ENCODE data around the gene LLGL1. TPM values are rescaled to one million over a fixed set of nuclear protein-coding genes. Genes with fewer than 3 reads are reported as not detected.

Gene LLGL1
- total RNA-seq, 1 donor from 2014 or later = 84.6 TPM

DNA sequence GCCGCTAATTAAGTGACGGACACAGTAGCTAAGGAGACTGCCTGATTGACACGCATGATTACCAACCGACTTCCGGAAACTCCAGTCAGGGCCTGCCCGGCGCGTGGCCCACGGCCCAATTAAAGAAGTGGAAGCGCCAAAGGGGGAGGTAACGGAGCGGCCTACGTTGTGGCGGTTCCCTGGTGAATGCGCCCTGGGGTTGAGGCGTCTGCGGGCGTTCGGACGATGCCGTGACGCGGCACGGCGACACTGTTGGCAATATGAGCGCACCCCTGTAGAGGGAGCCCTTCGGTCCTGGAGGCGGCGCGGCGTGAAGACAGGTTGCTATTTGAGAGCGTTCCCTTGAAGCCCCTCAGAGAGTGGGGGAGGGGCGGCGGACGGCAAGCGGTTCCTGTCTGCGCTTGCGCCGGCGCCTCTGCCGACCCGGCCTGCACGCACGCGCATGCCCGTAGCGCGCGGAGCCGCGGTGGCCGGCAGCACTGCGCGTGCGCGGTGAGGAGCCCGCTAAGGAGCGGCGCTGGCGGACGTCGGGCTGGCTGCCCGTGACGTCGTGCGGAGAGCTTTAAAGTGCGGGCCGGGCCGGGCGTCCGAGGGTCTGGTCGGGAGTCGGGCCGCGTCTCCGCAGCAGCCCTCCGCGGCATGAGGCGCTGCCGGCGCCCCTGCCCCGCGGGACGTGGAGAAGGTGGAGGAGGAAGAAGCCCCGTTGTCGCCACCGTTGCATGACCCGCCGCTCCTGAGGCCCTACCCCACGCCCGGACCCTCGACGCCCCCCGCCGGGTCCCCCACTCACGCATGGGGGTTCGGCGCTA, 41.9 kb upstream of the LLGL1 start, which contains the start of gene ALKBH5:
Gene ALKBH5 (plus strand): TSS at position 495 of the 809 bp plus-strand sequence. CDS start 416 bp downstream, outside the sequence.
- Mint-ChIP-seq H3K4me3 (ENCODE audit: unreplicated experiment) (peak within 1 kb of the TSS; percentile 91), H3K27me3 (ENCODE audit: unreplicated experiment) (peaks cover 4% of the 10 kb centered on the region), H3K4me1 (ENCODE audit: low read depth, unreplicated experiment) (peaks cover 17% of the 10 kb centered on the region), H3K36me3 (ENCODE audit: unreplicated experiment) (no peaks in the 10 kb centered on the region), H3K27ac (ENCODE audit: unreplicated experiment) (peak within 1 kb of the TSS; percentile 97), H3K9me3 (ENCODE audit: unreplicated experiment) (peaks cover 7% of the 10 kb centered on the region)
- TF ChIP-seq, protein P1, sequence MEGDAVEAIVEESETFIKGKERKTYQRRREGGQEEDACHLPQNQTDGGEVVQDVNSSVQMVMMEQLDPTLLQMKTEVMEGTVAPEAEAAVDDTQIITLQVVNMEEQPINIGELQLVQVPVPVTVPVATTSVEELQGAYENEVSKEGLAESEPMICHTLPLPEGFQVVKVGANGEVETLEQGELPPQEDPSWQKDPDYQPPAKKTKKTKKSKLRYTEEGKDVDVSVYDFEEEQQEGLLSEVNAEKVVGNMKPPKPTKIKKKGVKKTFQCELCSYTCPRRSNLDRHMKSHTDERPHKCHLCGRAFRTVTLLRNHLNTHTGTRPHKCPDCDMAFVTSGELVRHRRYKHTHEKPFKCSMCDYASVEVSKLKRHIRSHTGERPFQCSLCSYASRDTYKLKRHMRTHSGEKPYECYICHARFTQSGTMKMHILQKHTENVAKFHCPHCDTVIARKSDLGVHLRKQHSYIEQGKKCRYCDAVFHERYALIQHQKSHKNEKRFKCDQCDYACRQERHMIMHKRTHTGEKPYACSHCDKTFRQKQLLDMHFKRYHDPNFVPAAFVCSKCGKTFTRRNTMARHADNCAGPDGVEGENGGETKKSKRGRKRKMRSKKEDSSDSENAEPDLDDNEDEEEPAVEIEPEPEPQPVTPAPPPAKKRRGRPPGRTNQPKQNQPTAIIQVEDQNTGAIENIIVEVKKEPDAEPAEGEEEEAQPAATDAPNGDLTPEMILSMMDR (IDR thresholded peaks at IDR 0.05; ENCODE audit: partially characterized antibody, unreplicated experiment) = peak; percentile 45
- DNase-seq = peak; percentile 94

GRCh38 chr17:18184143-18185031, 41.0 kb upstream of the LLGL1 start:
- peak overlapping the region; percentile 87 for H3K4me3 Mint-ChIP-seq (ENCODE audit: unreplicated experiment)
- peak overlapping the region; percentile 22 for H3K27ac Mint-ChIP-seq (ENCODE audit: unreplicated experiment)
- no peaks in the 10 kb centered on the region for H3K36me3 Mint-ChIP-seq (ENCODE audit: unreplicated experiment)
- DNase-seq = peak; percentile 46
- peaks cover 18% of the 10 kb centered on the region for H3K4me1 Mint-ChIP-seq (ENCODE audit: low read depth, unreplicated experiment)
- peaks cover 4% of the 10 kb centered on the region for H3K27me3 Mint-ChIP-seq (ENCODE audit: unreplicated experiment)
- peaks cover 7% of the 10 kb centered on the region for H3K9me3 Mint-ChIP-seq (ENCODE audit: unreplicated experiment)
- TF ChIP-seq, protein P1 (IDR thresholded peaks at IDR 0.05; ENCODE audit: partially characterized antibody, unreplicated experiment) = no peak

GRCh38 chr17:18185391-18185790, 40.0 kb upstream of the LLGL1 start:
- H3K4me1 Mint-ChIP-seq (ENCODE audit: low read depth, unreplicated experiment) = peaks cover 21% of the 10 kb centered on the region
- H3K9me3 Mint-ChIP-seq (ENCODE audit: unreplicated experiment) = peaks cover 7% of the 10 kb centered on the region
- H3K36me3 Mint-ChIP-seq (ENCODE audit: unreplicated experiment) = no peaks in the 10 kb centered on the region
- DNase-seq = no peak
- peak overlapping the region; percentile 87 for H3K4me3 Mint-ChIP-seq (ENCODE audit: unreplicated experiment)
- H3K27ac Mint-ChIP-seq (ENCODE audit: unreplicated experiment) = peak overlapping the region; percentile 59
- H3K27me3 Mint-ChIP-seq (ENCODE audit: unreplicated experiment) = peaks cover 4% of the 10 kb centered on the region
- TF ChIP-seq, protein P1 (IDR thresholded peaks at IDR 0.05; ENCODE audit: partially characterized antibody, unreplicated experiment) = no peak

DNA sequence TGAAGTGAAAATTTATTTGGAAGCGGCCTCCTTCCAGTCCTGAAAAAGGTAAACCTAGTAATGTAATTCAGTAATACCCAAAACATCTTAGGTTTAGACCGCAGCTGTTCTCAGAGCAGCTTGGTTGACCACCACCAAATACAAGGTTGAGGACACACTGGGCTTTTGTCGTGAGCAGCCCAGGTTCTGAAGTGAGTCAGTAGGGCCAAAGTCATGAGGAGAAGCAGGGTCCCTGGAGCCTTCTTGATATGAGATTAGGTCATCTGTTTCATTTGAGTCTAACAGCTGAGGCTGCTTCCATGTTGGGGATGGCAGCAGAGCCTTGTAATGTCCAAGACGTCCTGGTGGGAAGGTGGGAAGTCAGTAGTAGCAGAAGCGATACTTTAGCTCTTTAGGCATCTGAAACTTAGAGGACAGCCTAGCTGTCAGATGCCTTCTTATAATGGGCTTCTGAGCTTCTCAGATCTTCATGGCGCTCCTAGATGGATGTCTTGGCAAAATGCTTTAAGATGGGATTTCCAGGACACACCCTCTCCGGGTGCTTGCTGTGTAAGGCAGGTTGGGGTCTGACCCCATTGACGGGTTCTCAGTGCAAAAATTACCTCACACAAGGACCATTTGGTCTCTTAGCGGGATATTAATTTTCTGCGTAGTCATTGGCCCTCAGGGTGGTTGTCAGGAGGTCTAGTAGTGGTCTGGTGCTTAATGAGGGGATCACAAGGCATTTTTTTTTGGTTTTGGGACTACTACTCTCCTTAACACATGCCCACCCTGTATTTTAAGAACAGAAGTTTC, 39.4 kb upstream of the LLGL1 start:
- peak overlapping the region; percentile 87 for H3K4me3 Mint-ChIP-seq (ENCODE audit: unreplicated experiment)
- no peaks in the 10 kb centered on the region for H3K36me3 Mint-ChIP-seq (ENCODE audit: unreplicated experiment)

More for the DNA sequence above, 39.4 kb upstream of the LLGL1 start:
- peaks cover 4% of the 10 kb centered on the region for H3K27me3 Mint-ChIP-seq (ENCODE audit: unreplicated experiment)
- H3K27ac Mint-ChIP-seq (ENCODE audit: unreplicated experiment) = peak overlapping the region; percentile 59
- H3K9me3 Mint-ChIP-seq (ENCODE audit: unreplicated experiment) = peaks cover 7% of the 10 kb centered on the region
- DNase-seq = no peak
- TF ChIP-seq, protein P1 (IDR thresholded peaks at IDR 0.05; ENCODE audit: partially characterized antibody, unreplicated experiment) = no peak
- H3K4me1 Mint-ChIP-seq (ENCODE audit: low read depth, unreplicated experiment) = peaks cover 21% of the 10 kb centered on the region
